Testis (tissue), 3 donors: ENCODE measurements around the gene KRT222. TPM values are rescaled to one million over a fixed set of nuclear protein-coding genes. Genes with fewer than 3 reads are reported as not detected.

ENCODE experiments used
- DNase-seq: peaks from one replicate; pipeline ENCODE4 v3.0.0-alpha.2; 2019
- H3K27ac ChIP-seq, 2 donors: fragments of 200-600 bp; sonication (generic); one replicate each; pipeline ENCODE4 v1.5.1; 2019
- H3K27me3 ChIP-seq: fragments of 200-600 bp; sonication (generic); one replicate; pipeline ENCODE4 v1.5.1; 2019
- H3K36me3 ChIP-seq: fragments of 200-600 bp; sonication (generic); one replicate; pipeline ENCODE4 v1.5.1; 2017; ENCODE audit warnings: low read depth; ENCODE audit errors: missing control alignments
- H3K4me1 ChIP-seq: fragments of 200-600 bp; sonication (generic); one replicate; pipeline ENCODE4 v1.5.1; 2019
- H3K4me3 ChIP-seq, 2 donors: fragments of 200-600 bp; sonication (generic); one replicate each; pipeline ENCODE4 v1.5.1; 2017 to 2019
- H3K9me3 ChIP-seq: fragments of 200-600 bp; sonication (generic); one replicate; pipeline ENCODE4 v1.5.1; 2017
- POLR2A ChIP-seq: fragments of 450-650 bp; IDR thresholded peaks from one replicate; pipeline ENCODE4 v1.6.1; 2017; ENCODE audit warnings: antibody characterized with exemption, mild to moderate bottlenecking, moderate library complexity
- WGBS, 2 donors: methylation state at CpG; one replicate each; pipeline ENCODE4 v1.1.5; 2018; 5-methylcytosine and 5-hydroxymethylcytosine counted together
- intact Hi-C: fragments of 100-400 bp; cut with DNase I; formaldehyde crosslinking; loops from one replicate; pipeline ENCODE4 v1.15.1; 2023; ENCODE audit warnings: low total_unique reads
- polyA plus RNA-seq: library from polyadenylated mRNA; stranded (reverse); fragments of 350-450 nt; fragmentation: Illumina TruSeq; extraction: RNeasy Lipid Tissue Mini Kit (QIAGEN cat#74804); gene quantifications from one replicate; pipeline ENCODE4 v1.2.3, GENCODE V29; 2014; ENCODE audit warnings: low read depth, low replicate concordance; ENCODE audit not compliant: insufficient read depth
- total RNA-seq, 2 donors: library from RNA; depleted of rRNA; stranded (reverse); fragments of >200 nt; gene quantifications; one replicate each; pipeline ENCODE4 v1.2.3, GENCODE V29; 2016
- TF ChIP-seq, protein P1 (sequence below), 3 experiments: fragments of 450-650 bp in 2 of 3; fragments of 200-600 bp in 1 of 3; sonication (generic) in 1 of 3; IDR thresholded peaks; one replicate each; pipeline ENCODE4 v1.5.1; 2016 to 2019; ENCODE audit warnings: antibody characterized with exemption in 3 of 3, mild to moderate bottlenecking in 2 of 3, moderate library complexity in 1 of 3

The KRT222 gene
- total and polyA plus RNA-seq, 3 donors from 2014 or later: 1.0 to 3.1 (median 1.2) TPM

DNA sequence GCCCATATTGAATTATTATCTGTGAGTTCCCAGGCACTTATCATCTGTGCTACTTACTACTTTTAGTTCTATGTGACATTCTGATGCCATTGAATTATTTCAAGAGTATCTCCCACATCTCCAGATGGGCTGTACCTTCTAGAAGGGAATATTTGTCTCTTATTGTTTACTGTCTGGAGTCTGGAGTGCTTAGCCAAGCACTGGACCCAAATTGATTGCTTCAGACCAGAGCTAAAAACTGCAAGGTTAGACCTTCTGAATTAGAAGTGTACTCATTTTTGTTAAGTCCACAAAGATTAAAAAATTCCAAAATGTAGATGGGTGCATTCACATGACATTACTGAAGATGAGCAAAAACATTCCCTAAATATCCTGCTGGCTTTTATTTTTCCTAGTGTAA lies 16.0 kb upstream of the KRT222 start:
- Histone ChIP-seq H3K27me3 (no peaks in the 10 kb centered on the region), H3K4me1 (no peaks in the 10 kb centered on the region), H3K36me3 (no peaks in the 10 kb centered on the region), H3K4me3 (no peak overlapping the region), H3K27ac (no peak overlapping the region), H3K9me3 (no peaks in the 10 kb centered on the region)
- TF ChIP-seq, protein P1, sequence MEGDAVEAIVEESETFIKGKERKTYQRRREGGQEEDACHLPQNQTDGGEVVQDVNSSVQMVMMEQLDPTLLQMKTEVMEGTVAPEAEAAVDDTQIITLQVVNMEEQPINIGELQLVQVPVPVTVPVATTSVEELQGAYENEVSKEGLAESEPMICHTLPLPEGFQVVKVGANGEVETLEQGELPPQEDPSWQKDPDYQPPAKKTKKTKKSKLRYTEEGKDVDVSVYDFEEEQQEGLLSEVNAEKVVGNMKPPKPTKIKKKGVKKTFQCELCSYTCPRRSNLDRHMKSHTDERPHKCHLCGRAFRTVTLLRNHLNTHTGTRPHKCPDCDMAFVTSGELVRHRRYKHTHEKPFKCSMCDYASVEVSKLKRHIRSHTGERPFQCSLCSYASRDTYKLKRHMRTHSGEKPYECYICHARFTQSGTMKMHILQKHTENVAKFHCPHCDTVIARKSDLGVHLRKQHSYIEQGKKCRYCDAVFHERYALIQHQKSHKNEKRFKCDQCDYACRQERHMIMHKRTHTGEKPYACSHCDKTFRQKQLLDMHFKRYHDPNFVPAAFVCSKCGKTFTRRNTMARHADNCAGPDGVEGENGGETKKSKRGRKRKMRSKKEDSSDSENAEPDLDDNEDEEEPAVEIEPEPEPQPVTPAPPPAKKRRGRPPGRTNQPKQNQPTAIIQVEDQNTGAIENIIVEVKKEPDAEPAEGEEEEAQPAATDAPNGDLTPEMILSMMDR (IDR thresholded peaks at IDR 0.05): no peak
- no peak for TF ChIP-seq POLR2A
- intact Hi-C loops: no loop called here
- no peak for DNase-seq

DNA sequence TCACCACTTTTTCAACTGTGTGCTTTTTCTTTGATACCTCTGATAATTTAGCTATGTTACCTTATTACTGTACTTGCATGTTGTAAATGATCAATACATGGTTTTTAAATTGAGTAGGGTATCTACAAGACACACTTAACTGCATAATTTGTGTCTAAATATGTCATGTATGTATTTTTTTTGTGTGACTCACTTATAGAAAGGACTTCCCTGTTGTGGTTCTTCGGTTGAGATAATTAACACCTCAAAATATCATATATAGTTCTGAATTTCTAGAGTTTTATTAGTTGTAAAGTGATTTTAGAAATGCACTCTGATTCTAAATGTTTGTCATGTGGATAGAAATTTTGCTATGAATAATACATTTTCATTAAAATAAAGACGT lies 14.5 kb upstream of the KRT222 start:
- 89 to 92% methylated on average over 2 of the region's 2 CpGs for WGBS, 2 donors
- Histone ChIP-seq H3K4me3 (no peak overlapping the region), H3K4me1 (no peaks in the 10 kb centered on the region), H3K27me3 (no peaks in the 10 kb centered on the region), H3K27ac (no peak overlapping the region), H3K9me3 (no peaks in the 10 kb centered on the region), H3K36me3 (no peaks in the 10 kb centered on the region)
- no peak for DNase-seq
- intact Hi-C loops: no loop called here
- TF ChIP-seq POLR2A: no peak
- TF ChIP-seq, protein P1 (IDR thresholded peaks at IDR 0.05): no peak

DNA sequence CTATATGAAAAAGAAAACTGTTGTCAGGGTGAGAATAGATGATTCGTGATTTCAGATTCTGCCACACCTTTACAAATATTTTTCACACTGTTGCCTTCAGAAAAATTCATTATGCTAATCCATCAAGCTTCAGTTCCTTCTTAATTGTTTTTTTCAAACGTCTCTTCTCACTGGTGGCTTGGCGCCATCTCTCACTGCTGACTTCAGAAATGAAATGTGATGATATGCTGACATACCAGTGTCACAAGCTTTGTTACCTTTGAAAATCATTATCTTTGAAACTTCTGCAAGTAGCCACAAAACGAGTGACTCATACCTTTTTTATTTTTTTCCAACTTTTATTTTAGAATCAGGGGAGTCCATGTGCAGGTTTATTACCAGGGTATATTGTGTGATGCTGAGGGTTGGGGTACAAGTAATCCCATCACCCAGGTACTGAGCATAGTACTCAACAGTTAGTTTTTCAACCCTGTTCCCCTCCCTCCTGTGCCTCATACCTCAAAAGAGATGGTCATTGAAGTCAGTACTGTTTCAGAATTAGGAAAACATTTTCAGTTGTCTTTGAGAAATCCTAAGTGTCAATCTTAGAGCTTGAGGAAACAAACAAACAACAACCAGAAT lies 14.0 kb upstream of the KRT222 start:
- Histone ChIP-seq H3K4me1 (no peaks in the 10 kb centered on the region), H3K36me3 (no peaks in the 10 kb centered on the region), H3K9me3 (no peaks in the 10 kb centered on the region), H3K27ac (no peak overlapping the region), H3K4me3 (no peak overlapping the region), H3K27me3 (no peaks in the 10 kb centered on the region)
- intact Hi-C loops: no loop called here
- 69 to 73% methylated on average over 4 of the region's 4 CpGs for WGBS, 2 donors
- TF ChIP-seq, protein P1 (IDR thresholded peaks at IDR 0.05): no peak
- TF ChIP-seq POLR2A: no peak
- no peak for DNase-seq

DNA sequence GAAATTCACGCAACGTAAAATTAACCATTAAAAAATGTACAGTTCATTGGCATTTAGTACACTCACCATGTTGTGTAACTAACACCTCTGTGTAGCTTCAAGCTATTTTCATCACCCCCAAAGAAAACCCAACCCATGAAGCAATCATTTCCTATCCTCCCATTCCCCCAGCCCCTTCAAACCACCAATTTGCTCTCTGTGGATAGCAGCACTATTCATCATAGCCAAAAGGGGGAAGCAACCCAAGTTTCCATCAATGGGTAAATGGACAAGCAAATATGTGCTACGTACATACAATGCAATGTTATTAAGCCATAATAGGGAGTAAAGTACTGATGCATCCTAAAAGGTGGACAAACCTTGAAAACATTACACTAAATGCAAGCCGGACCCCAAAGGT lies 10.9 kb upstream of the KRT222 start:
- no peaks in the 10 kb centered on the region for H3K27me3 ChIP-seq
- no peaks in the 10 kb centered on the region for H3K4me1 ChIP-seq
- no peaks in the 10 kb centered on the region for H3K36me3 ChIP-seq
- no peak overlapping the region for H3K27ac ChIP-seq
- no peak for DNase-seq
- 67 to 86% methylated on average over 4 of the region's 4 CpGs for WGBS, 2 donors
- H3K9me3 ChIP-seq: no peaks in the 10 kb centered on the region
- H3K4me3 ChIP-seq: no peak overlapping the region
- TF ChIP-seq, protein P1 (IDR thresholded peaks at IDR 0.05): no peak
- TF ChIP-seq POLR2A: no peak
- intact Hi-C loops: no loop called here

DNA sequence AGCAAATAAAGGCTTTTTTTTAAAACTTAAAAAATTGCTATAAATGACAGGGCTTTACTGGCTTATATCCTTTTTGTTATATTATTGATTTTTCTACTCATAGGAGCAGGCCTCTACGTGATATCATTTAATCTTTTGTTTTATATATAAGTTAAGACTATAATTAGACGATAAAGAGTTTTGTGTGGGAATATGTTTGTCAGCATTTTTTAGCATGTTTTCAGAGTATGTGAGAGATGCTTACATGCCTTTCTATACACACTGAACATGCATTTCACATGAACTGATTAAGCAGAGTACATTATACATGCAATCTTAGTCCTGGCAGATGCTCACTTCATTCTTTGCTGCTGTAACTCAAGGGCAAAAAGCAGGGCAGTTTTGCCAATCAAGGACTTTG lies 7.7 kb upstream of the KRT222 start:
- no peak overlapping the region for H3K27ac ChIP-seq
- H3K4me3 ChIP-seq: no peak overlapping the region
- DNase-seq: no peak
- no peaks in the 10 kb centered on the region for H3K4me1 ChIP-seq
- no peaks in the 10 kb centered on the region for H3K27me3 ChIP-seq
- no peak for TF ChIP-seq POLR2A
- TF ChIP-seq, protein P1 (IDR thresholded peaks at IDR 0.05): no peak
- H3K36me3 ChIP-seq: no peaks in the 10 kb centered on the region
- no peaks in the 10 kb centered on the region for H3K9me3 ChIP-seq
- WGBS, 2 donors: 94 to 95% methylated on average over 2 of the region's 2 CpGs
- intact Hi-C loops: no loop called here
